ENCODE data around the gene SOD2. TPM values are rescaled to one million over a fixed set of nuclear protein-coding genes. Genes with fewer than 3 reads are reported as not detected.
"Not testable (repeated sequence)": the region's sequence is repeated elsewhere in the genome, so short reads cannot be mapped to it uniquely, and the experiment has no call there.

SOD2 gene
- total RNA-seq (1,000 to 10,000 TPM in 3 of 4 donors, 100 to 1,000 TPM in 1; 573 to 7,738 (median 3,937) TPM), polyA plus RNA-seq (over 10,000 TPM in 1 of 3 donors, 1,000 to 10,000 TPM in 2; 5,251 to 11,097 (median 6,044) TPM)
- long read RNA-seq, donor 1, full-length matches to known transcripts: 2,015 of 2,469 reads
- long read RNA-seq, donor 1, partial matches to known transcripts: 107 of 2,469 reads
- long read RNA-seq, donor 1, other reads (novel, unspliced or antisense): 347 of 2,469 reads
- long read RNA-seq, donor 2, full-length matches to known transcripts: 3,406 of 4,812 reads
- long read RNA-seq, donor 2, partial matches to known transcripts: 265 of 4,812 reads
- long read RNA-seq, donor 2, other reads (novel, unspliced or antisense): 1,141 of 4,812 reads

DNA sequence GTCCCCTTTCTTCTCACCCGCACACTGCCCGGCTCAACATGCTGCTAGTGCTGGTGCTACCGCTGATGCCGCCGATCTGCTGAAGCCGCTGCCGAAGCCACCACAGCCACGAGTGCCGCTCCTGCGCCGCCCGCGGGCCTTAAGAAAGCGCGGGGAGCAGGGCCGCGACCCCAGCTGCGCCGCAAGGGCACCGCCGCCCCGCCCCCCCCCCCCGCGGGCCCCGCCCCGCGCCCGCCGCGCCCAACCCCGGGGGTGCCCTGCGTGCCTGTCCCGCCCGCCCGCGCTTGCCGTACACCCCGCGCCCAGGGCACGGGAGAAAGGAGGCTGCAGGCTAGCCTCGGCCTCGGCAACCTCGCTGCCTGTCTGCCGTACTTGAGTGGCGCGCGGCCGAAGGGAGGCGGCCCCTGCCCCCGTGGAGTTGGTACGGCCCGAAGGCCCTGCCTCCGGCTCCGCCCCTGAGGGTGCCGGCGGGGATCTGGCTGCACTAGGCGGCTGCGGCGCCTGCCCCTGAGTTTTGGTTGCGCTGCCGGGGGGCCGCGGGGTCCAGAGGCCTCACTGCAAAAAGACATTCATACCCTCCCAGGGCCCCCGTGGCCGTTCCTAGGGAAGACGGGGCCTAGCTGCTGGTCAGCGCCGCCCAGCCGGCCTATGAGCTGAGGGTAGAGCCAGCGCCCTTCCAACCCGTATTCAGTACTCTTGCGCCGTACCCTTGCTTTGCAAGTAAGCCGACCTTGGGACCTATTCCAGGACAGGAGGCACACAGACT lies at the start of gene SOD2:
SOD2 (minus strand) TSS at position 114 of the 766 bp plus-strand sequence; CDS start at position 40, 74 bp downstream.
- intact Hi-C loops (cut with DNase I): loop anchor here (2.0 to 10.0 kb wide), 5 partner anchors 33 to 281 kb away; partner anchors contain the start of genes TCP1 (in 2 of the 2) and WTAP (in 1 of the 2)
- H3K27me3 ChIP-seq (ENCODE audit: insufficient read depth in 3 of 3, low read length in 2 of 3): no peaks in the 10 kb centered on the region
- H3K36me3 ChIP-seq (ENCODE audit: insufficient read depth in 1 of 2, low read depth in 1 of 2): peaks cover 7 to 44% of the 10 kb centered on the region in 2 donors
- peaks cover 51% of the 10 kb centered on the region for H3K4me1 ChIP-seq
- H3K9me3 ChIP-seq: no peaks in the 10 kb centered on the region
- H3K4me3 ChIP-seq: peak within 1 kb of the TSS; percentile 99
- WGBS, 3 donors: 0% methylated on average over 50 to 74 of the region's 74 CpGs
- DNase-seq: peak; percentile 91 to 94
- TF ChIP-seq, protein P1, sequence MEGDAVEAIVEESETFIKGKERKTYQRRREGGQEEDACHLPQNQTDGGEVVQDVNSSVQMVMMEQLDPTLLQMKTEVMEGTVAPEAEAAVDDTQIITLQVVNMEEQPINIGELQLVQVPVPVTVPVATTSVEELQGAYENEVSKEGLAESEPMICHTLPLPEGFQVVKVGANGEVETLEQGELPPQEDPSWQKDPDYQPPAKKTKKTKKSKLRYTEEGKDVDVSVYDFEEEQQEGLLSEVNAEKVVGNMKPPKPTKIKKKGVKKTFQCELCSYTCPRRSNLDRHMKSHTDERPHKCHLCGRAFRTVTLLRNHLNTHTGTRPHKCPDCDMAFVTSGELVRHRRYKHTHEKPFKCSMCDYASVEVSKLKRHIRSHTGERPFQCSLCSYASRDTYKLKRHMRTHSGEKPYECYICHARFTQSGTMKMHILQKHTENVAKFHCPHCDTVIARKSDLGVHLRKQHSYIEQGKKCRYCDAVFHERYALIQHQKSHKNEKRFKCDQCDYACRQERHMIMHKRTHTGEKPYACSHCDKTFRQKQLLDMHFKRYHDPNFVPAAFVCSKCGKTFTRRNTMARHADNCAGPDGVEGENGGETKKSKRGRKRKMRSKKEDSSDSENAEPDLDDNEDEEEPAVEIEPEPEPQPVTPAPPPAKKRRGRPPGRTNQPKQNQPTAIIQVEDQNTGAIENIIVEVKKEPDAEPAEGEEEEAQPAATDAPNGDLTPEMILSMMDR (IDR thresholded peaks at IDR 0.05): no peak
- ATAC-seq: peak; percentile 81 to 86 (median 82)
- H3K27ac ChIP-seq: peak within 1 kb of the TSS; percentile 97

DNA sequence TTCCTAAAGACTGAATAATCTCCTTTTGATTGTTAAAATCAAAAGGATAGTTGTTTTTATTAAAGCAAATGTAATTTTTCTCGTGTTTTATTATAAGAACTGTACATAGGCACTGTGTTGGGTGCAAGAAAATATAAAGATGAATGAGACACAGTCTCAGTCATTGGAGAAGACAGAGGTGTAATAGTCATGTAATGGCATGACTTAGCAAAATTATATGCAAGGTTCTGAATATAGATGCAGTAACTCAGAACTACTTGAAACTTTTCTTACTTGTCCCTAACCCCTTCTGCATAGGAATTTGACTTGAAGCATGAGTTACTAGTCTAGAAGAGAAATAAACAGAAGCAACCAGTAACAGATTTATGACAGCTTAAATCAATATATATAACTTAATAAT lies 49.1 kb upstream of the SOD2 start:
- Histone ChIP-seq H3K9me3 (no peaks in the 10 kb centered on the region), H3K27me3 (ENCODE audit: insufficient read depth in 3 of 3, low read length in 2 of 3) (no peaks in the 10 kb centered on the region), H3K4me1 (peaks cover 13% of the 10 kb centered on the region), H3K36me3 (ENCODE audit: insufficient read depth in 1 of 2, low read depth in 1 of 2) (peaks cover 18 to 98% of the 10 kb centered on the region in 2 donors), H3K4me3 (no peak overlapping the region), H3K27ac (peak overlapping the region; percentile 56)
- TF ChIP-seq, protein P1 (IDR thresholded peaks at IDR 0.05): no peak
- DNase-seq (no peak), ATAC-seq (peak in 2 of 4 donors; percentile 56 to 60)
- WGBS, 3 donors: 88 to 94% (median 94%) methylated on average over 1 of the region's 1 CpG
- intact Hi-C loops (cut with DNase I): loop anchor here in 1 of 2 donors (5.0 kb wide), 2 partner anchors 40 to 60 kb away; no protein-coding TSS in a partner anchor

- no peaks in the 10 kb centered on the region for H3K9me3 ChIP-seq
- WGBS, 3 donors: 70 to 80% (median 77%) methylated on average over 3 of the region's 3 CpGs
- TF ChIP-seq, protein P1 (IDR thresholded peaks at IDR 0.05): no peak
- peaks cover 28% of the 10 kb centered on the region for H3K4me1 ChIP-seq
- no peaks in the 10 kb centered on the region for H3K27me3 ChIP-seq (ENCODE audit: insufficient read depth in 3 of 3, low read length in 2 of 3)
- DNase-seq (no peak), ATAC-seq (no peak)
- H3K4me3 ChIP-seq: no peak overlapping the region
- peaks cover 4 to 75% of the 10 kb centered on the region in 2 donors for H3K36me3 ChIP-seq (ENCODE audit: insufficient read depth in 1 of 2, low read depth in 1 of 2)
- H3K27ac ChIP-seq: no peak overlapping the region
- intact Hi-C loops (cut with DNase I): no loop called here
Measured at GRCh38 chr6:159739341-159739740, 46.3 kb upstream of the SOD2 start.

GRCh38 chr6:159736908-159737307 lies 43.9 kb upstream of the SOD2 start:
- peaks cover 28% of the 10 kb centered on the region for H3K4me1 ChIP-seq
- peaks cover 4 to 50% of the 10 kb centered on the region in 2 donors for H3K36me3 ChIP-seq (ENCODE audit: insufficient read depth in 1 of 2, low read depth in 1 of 2)
- no peak for DNase-seq
- TF ChIP-seq, protein P1 (IDR thresholded peaks at IDR 0.05): no peak
- 80 to 84% (median 81%) methylated on average over 7 of the region's 7 CpGs for WGBS, 3 donors
- no peak overlapping the region for H3K4me3 ChIP-seq
- intact Hi-C loops (cut with DNase I): no loop called here
- H3K9me3 ChIP-seq: no peaks in the 10 kb centered on the region
- no peak for ATAC-seq
- no peaks in the 10 kb centered on the region for H3K27me3 ChIP-seq (ENCODE audit: insufficient read depth in 3 of 3, low read length in 2 of 3)
- no peak overlapping the region for H3K27ac ChIP-seq

DNA sequence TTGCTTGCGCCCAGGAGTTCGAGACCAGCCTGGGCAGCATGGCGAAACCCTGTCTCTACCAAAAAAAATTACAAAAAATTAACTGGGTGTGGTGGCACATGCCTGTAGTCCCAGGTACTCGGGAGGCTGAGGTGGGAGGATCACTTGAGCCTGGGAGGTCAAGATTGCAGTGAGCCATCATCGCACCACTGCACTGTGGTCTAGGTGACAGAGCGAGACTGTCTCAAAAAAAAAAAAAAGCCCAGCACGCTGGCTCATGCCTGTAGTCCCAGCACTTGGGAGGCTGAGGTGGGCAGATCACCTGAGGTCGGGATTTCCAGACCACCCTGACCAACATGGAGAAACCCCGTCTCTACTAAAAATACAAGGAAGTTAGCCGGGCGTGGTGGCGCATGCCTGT lies 40.4 kb upstream of the SOD2 start:
- not testable (repeated sequence) for H3K27me3 ChIP-seq (ENCODE audit: insufficient read depth in 3 of 3, low read length in 2 of 3); H3K27ac ChIP-seq; H3K9me3 ChIP-seq; DNase-seq; H3K4me3 ChIP-seq; ATAC-seq
- H3K4me1 ChIP-seq: peaks cover 61% of the 10 kb centered on the region
- H3K36me3 ChIP-seq (ENCODE audit: insufficient read depth in 1 of 2, low read depth in 1 of 2): peaks cover 0 to 18% of the 10 kb centered on the region in 2 donors
- intact Hi-C loops (cut with DNase I): loop anchor here in 1 of 2 donors (5.0 kb wide), 1 partner anchor 54 kb away; the partner anchor contains the start of gene TCP1
- WGBS, 3 donors: 95 to 98% (median 97%) methylated on average over 12 of the region's 12 CpGs

DNA sequence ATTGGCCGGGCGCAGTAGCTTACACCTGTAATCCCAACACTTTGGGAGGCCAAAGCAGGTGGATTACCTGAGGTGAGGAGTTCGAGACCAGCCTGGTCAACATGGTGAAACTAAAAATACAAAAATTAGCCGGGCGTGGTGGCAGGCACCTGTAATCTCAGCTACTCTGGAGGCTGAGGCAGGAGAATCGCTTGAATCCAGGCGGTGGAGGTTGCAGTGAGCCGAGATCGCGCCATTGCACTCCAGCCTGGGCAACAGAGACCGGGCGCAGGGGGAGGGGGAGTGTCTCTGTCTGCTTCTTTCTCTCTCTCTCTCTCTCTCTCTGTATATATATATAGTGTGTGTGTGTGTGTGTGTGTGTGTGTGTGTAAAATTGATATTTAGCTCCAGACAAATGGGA lies 39.5 kb upstream of the SOD2 start:
- intact Hi-C loops (cut with DNase I): loop anchor here in 1 of 2 donors (5.0 kb wide), 1 partner anchor 55 kb away; the partner anchor contains the start of gene TCP1
- H3K27ac ChIP-seq; DNase-seq; H3K36me3 ChIP-seq (ENCODE audit: insufficient read depth in 1 of 2, low read depth in 1 of 2); ATAC-seq; H3K4me3 ChIP-seq; H3K9me3 ChIP-seq; H3K27me3 ChIP-seq (ENCODE audit: insufficient read depth in 3 of 3, low read length in 2 of 3): not testable (repeated sequence)
- 90 to 93% (median 91%) methylated on average over 12 of the region's 12 CpGs for WGBS, 3 donors
- H3K4me1 ChIP-seq: peaks cover 55% of the 10 kb centered on the region
